ENCODE data around the gene FADD. TPM values are rescaled to one million over a fixed set of nuclear protein-coding genes. Genes with fewer than 3 reads are reported as not detected.
"Not testable (repeated sequence)": the region's sequence is repeated elsewhere in the genome, so short reads cannot be mapped to it uniquely, and the experiment has no call there.

FADD gene
- total RNA-seq, 1 donor from 2014 or later: 25.8 TPM

- no peak for DNase-seq (ENCODE audit: low spot score)
Measured at GRCh38 chr11:70205049-70205725, 2.1 kb downstream of the FADD start.

GRCh38 chr11:70205766-70206165 is 2.7 kb downstream of the FADD start:
- no peak for DNase-seq (ENCODE audit: low spot score)

- no peak for DNase-seq (ENCODE audit: low spot score)
Measured at GRCh38 chr11:70206226-70206981, 3.3 kb downstream of the FADD start.

GRCh38 chr11:70206982-70207376 is 3.9 kb downstream of the FADD start:
- DNase-seq (ENCODE audit: low spot score): no peak

- no peak for DNase-seq (ENCODE audit: low spot score)
Measured at GRCh38 chr11:70207531-70208131, 4.5 kb downstream of the FADD start.

- DNase-seq (ENCODE audit: low spot score): no peak
Measured at GRCh38 chr11:70209391-70209912, 6.4 kb downstream of the FADD start.

GRCh38 chr11:70210051-70210501 is 7.0 kb downstream of the FADD start:
- no peak for DNase-seq (ENCODE audit: low spot score)

- DNase-seq (ENCODE audit: low spot score): no peak
Measured at GRCh38 chr11:70210530-70210929, 7.4 kb downstream of the FADD start.

- no peak for DNase-seq (ENCODE audit: low spot score)
Measured at GRCh38 chr11:70212227-70212811, 9.2 kb downstream of the FADD start.

- DNase-seq (ENCODE audit: low spot score): not testable (repeated sequence)
Measured at GRCh38 chr11:70217388-70217787, 14.3 kb downstream of the FADD start.

- not testable (repeated sequence) for DNase-seq (ENCODE audit: low spot score)
Measured at GRCh38 chr11:70218076-70218475, 15.0 kb downstream of the FADD start.

GRCh38 chr11:70220136-70220535 is 17.0 kb downstream of the FADD start:
- no peak for DNase-seq (ENCODE audit: low spot score)

GRCh38 chr11:70220920-70221319 is 17.8 kb downstream of the FADD start:
- no peak for DNase-seq (ENCODE audit: low spot score)

- no peak for DNase-seq (ENCODE audit: low spot score)
Measured at GRCh38 chr11:70225681-70226177, 22.6 kb downstream of the FADD start.

- DNase-seq (ENCODE audit: low spot score): no peak
Measured at GRCh38 chr11:70226183-70226582, 23.1 kb downstream of the FADD start.

GRCh38 chr11:70226967-70227366 is 23.9 kb downstream of the FADD start:
- no peak for DNase-seq (ENCODE audit: low spot score)

GRCh38 chr11:70229737-70230136 is 26.6 kb downstream of the FADD start:
- no peak for DNase-seq (ENCODE audit: low spot score)

GRCh38 chr11:70230151-70230839 is 27.2 kb downstream of the FADD start:
- DNase-seq (ENCODE audit: low spot score): no peak

GRCh38 chr11:70230840-70231710 is 28.0 kb downstream of the FADD start:
- no peak for DNase-seq (ENCODE audit: low spot score)

- DNase-seq (ENCODE audit: low spot score): no peak
Measured at GRCh38 chr11:70233034-70233433, 29.9 kb downstream of the FADD start.
